Measurements from ENCODE around the gene AP2A2.

Gene AP2A2

GRCh38 chr11:924406-925157 is 1.1 kb upstream of the AP2A2 start:
- no peak for DNase-seq (ENCODE audit: low read depth)

DNA sequence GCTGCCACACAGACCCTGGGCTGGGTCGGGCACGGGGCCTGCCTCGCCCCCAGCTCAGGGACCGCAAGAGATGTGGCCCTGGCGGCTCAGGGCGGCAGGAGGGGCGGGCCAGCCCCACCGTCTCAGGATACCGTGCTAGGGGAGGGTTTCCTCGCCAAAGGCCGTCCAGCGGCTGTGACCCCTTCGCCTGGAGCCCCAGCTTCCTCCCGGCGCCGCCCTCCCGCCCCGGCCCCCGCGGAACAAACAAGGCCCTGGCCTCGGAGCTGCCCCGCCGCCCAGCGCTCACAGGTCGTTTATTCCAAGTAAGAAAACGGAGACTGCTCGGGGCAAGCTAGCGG is 543 bp upstream of the AP2A2 start:
- DNase-seq (ENCODE audit: low read depth), result no peak

DNA sequence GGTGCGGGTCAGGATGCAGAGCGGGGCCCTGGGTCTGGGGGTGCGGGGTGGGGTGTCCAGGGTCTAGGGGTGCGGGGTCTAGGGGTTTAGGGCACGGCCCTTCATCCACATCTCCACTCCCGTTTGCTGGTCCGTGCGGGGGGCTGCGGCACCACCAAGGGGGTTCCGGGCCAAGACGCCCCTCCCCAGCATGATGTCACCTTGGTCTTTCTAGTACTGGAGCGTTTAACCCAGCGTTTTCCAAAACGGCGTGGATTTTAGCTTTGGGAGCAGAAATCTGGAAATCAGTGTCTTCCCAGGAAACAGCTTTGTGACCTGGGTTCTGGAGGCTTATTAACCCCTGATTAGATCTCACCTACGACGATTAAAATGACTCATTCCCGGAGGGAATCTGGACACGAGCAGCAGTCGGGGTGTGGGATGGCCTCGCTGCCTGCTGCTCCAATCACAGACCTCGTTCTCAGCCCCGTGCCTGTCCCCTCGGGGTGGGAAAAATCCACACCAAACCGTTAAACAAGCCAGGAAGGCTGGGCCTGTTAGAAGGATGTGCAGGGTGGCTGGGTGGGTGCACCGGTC is 759 bp downstream of the AP2A2 start:
- DNase-seq (ENCODE audit: low read depth), result peak; percentile 57

GRCh38 chr11:927871-928270 is 2.2 kb downstream of the AP2A2 start:
- DNase-seq (ENCODE audit: low read depth), result no peak

- DNase-seq (ENCODE audit: low read depth), result no peak
Measured at GRCh38 chr11:928786-929185, 3.1 kb downstream of the AP2A2 start.

DNA sequence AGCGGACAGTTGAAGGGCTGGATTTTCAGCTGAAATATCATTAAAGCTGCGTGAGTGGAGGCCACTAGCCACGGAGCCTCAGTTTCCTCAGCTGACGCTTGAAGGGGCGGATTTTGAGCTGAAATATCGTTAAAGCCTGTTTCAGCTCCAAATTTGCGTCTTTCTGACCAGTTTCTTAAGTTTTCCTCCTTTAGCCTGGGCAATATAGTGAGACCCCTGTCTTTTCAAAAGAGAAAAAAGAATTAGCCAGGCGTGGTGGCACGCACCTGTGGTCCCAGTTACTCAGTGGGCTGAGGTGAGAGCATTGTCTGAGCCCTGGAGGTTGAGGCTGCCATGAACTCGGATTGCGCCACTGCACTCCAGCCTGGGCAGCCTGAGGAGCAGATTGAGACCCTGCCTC is 3.7 kb downstream of the AP2A2 start:
- DNase-seq (ENCODE audit: low read depth), result no peak

GRCh38 chr11:931385-931784 is 5.7 kb downstream of the AP2A2 start:
- DNase-seq (ENCODE audit: low read depth), result no peak

- no peak for DNase-seq (ENCODE audit: low read depth)
Measured at GRCh38 chr11:932435-932834, 6.8 kb downstream of the AP2A2 start.

DNA sequence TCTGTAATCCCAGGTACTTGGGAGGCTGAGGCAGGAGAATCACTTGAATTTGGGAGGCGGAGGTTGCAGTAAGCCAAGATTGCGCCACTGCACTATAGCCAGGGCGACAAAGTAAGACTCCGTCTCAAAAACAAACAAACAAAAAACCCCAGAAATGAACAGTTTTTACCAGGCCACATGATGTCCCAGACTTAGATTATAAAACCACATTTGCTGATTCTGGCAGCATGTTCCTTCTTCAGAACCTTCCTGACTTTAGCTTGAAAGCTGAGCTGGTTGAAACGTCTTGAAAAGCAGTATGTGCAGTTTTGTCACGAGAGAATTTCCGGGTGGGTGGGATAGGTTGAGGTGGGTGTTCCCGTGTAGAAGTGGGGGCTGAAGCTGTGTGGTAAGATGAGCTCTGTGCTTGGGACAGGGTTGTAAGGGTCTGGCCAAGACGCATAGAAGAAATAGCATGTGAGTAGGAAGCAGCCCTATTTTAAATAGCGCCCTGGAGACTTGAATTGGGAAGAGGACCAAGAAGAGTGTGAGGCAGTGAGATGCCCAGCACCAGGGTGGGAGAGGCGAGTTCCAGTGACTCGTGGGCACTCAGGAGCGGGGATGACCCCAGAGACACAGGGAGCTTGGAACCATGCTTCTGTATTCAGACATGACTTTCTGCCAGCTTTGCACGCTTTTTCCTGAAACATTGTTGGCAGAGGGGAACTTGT is 7.6 kb downstream of the AP2A2 start:
- DNase-seq (ENCODE audit: low read depth), result peak; percentile 53

DNA sequence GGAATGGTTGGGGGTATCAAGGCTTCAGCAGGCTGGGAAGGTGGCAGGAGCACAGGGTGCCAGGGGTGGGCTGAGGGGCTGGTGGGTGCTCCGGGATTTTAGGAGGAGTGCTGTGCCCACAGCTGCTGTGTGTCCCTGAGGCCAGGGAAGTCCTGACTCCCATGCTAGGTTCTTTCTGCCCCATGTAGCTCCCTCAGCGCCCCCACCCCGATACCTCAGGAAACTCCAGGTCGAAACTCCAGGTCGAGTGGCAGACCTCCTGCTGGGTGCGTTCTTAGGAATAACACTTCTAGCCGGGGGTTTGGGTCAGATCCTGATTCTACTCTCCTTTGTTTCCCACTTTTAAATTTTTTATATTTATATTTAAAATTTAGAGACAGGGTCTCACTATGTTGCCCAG is 8.3 kb downstream of the AP2A2 start:
- no peak for DNase-seq (ENCODE audit: low read depth)

DNA sequence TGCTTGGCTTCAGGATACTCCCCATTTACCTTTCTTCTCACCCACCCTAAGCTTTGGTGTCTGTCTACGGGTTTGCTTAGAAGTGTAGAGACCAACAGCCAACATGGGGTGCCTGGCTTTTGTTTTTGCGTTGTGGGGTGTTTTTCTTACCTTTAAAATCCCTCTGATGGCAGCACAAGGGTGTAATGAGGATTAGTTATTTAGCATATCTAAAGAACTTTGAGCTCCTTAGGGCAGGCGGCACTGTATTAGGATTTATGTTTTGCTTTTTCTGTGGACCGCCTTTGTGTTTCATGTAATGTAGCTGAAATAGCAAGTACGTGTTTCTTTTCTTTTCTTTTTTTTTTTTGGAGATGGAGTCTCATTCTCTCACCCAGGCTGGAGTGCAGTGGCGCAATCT is 8.9 kb downstream of the AP2A2 start:
- DNase-seq (ENCODE audit: low read depth), result no peak

GRCh38 chr11:936199-936598 is 10.5 kb downstream of the AP2A2 start:
- no peak for DNase-seq (ENCODE audit: low read depth)

DNA sequence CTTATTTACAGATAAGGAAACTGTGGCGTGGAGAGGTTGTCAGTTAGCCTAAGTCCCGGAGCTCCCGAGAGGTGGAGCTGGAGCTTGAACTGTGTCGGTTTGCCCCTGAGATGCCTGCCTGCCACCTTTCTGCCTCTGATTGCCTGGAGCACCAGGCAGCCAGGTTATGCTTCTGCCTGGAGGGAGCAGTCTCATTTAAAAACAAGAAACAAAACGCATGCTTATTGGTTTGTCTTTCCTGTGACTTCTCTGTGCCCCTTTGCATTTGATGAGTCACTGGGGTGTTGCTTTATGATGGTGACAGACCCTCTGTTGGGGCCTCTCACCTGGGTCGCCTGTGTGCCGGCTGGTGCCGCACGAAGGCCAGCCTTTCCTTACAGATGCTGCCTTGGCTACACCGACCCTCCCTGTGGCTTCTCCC is 12.2 kb downstream of the AP2A2 start:
- no peak for DNase-seq (ENCODE audit: low read depth)

- DNase-seq (ENCODE audit: low read depth), result no peak
Measured at GRCh38 chr11:940496-941135, 14.9 kb downstream of the AP2A2 start.

- DNase-seq (ENCODE audit: low read depth), result peak; percentile 27
Measured at GRCh38 chr11:942823-943222, 17.2 kb downstream of the AP2A2 start.

DNA sequence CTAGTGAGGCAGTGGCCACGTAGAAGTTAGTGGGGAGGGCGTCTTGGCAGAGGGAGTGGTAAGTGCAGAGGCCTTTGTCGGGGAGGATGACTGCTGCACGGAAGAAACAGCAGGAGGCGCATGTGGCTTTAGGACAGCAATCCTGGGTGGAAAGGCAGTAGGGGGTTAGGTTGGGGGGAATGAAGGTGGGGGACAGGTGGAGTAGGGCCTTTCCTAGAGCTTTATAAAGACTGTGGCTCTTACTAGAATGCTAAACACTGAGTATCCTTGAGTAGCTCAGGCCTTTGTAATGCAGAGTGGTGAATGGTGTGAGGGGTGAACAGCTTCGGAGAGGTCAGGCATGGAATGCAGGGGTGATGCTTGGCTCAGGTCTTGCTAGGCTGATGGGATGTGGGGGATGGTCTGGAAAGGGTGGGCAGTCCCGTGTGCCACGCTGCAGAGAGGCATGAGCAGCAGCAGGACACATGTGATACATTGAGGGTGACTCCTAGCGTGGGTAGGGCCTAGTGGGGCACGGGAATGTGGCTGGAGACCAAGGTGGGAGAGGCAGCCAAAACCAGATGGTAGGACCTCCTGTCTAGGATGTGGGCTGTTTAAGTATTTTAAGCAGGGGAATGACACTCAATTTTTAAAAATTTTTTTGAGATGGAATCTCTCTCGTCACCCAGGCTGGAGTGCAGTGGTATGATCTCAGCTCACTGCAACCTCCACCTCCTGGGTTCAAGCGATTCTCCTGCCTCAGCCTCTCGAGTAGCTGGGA is 19.2 kb downstream of the AP2A2 start:
- peak; percentile 21 for DNase-seq (ENCODE audit: low read depth)

GRCh38 chr11:945986-946385 is 20.3 kb downstream of the AP2A2 start:
- no peak for DNase-seq (ENCODE audit: low read depth)

DNA sequence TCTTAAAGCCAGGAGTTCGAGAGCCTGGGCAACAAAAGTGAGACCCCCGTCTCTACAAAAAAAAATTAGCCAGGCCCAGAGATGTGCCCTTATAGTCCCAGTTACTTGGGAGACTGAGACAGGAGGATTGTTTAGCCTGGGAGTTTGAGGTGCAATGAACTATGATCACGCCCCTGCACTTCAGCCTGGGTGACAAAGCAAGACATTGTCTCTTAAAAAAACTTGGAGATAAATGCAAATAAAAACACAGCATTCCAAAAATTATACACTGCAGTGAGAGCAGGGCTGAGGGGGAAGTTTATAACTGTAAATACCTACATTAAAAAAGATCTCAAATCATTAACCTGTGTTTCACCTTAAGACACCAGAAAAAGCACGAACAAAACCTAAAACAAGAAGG is 22.1 kb downstream of the AP2A2 start:
- DNase-seq (ENCODE audit: low read depth), result no peak

DNA sequence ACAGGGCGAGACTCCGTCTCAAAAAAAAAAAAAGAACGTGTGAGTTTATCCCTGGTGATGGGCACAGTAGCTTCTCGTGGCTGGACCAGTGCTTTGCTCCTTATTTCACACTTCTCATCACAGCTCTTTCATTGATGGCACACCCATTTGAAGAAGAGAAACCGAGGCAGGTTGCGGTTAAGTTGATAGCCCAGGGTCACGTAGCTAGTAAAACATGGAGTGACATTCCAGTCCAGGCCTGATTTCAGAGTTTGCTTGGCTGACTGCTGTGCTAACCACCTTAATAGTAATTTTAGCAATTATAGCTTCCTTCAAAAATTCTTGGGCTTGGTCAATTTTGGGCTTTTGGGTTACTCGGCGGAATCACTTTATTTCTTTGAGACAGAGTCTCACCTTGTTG is 25.8 kb downstream of the AP2A2 start:
- DNase-seq (ENCODE audit: low read depth), result no peak

DNA sequence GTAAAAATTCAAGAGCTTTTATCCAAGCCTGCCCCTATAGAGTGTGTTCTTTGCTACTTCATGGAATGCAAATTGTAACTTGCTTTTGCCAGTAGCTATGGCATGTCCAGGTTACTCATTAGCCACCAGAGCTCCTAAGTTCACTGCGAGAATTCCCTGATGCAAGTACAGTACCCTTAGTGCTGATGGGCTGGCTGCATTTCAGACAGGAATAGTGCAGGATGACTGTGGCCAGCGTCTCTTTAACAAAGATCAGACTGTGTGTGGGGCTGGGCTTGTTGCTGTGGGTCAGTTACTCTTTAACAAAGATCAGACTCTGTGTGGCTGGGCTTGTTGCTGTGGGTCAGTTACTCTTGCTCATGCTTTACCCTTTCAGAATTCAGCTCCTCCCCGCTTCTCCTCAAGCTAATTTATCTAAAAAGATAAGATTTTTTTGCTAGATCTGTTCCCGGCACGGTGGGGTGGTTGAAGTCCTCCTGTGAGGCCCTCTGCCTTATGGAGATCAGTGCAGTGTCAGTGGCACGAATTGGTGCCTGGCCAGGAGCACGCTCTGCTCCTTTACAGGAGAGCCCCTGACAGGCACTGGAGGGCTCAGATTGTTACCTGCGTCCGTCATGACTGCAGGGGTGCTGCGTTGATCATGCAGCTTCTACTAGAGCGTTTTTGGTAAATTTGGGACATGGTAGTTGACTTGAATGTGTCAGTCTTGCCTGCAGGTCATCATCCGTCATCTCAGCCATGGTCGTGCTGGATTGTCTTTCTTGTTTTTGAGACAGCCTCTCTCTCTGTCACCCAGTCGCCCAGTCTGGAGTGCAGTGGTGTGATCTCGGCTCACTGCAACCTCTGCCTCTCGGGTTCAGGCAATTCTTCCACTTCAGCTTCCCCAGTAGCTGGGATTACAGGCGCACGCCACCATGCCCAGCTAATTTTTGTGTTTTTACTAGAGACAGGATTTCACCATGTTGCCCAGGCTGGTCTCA is 27.0 kb downstream of the AP2A2 start:
- no peak for DNase-seq (ENCODE audit: low read depth)

DNA sequence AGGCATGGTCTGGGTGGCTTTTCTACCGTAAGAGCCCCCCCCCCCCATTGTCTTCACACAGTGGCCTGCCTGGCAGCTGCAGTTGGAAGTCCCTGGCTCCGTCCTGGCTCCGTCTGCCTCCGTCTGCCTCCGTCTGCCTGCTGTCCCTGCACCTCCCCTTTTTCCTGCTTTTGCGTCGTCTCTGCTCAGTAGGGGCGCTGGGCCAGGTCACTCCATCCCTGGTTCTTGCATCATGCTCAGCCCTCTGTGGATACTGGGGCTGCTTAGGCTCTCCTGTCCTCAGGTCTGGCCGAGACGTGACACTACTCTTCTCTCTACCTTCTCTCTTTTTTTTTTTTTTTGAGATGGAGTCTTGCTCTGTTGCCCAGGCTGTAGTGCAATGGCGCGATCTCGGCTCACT is 27.8 kb downstream of the AP2A2 start:
- DNase-seq (ENCODE audit: low read depth), result no peak
